GM20431 (cell line): ENCODE results near the gene AFG3L2.

Source experiments
- in situ Hi-C: fragments of 300-500 bp; cut with MseI, MboI; formaldehyde crosslinking; loops from one replicate; pipeline ENCODE4 v1.15.0; 2020; ENCODE audit warnings: low sequenced_read_pairs; ENCODE audit not compliant: unreplicated experiment

Gene AFG3L2

DNA sequence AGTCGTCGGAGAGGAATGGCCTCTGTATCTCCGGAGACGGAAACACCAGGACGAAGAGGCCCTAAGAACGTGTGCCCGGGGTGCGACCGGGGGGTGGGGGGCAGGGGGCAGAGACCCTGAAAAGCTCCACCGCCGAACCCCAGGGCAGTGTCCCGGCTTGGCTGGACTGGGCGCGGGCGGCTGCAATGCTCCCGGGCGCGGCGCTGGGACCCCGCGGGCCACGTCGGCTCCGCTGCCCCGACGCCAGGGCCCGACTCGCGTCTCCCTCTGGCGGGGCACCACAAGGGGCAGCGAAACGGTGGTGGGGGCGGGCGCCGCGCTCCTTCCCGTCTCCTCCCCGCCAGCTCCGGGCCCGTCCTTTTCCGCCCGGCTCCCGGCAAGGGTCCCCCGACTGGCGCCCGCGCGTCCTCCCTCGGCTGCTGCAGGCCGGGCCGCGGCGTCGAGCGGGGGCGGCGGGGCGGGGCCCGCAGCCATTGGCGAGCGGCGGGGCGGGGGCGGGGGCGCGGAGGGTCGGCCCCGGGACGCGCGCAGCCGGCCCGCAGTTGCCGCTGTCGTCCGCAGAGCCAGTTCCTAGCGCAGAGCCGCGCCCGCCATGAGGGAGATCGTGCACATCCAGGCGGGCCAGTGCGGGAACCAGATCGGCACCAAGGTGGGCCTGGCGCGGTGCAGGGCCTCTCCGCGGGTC, 69.2 kb downstream of the AFG3L2 start, which contains the start of gene TUBB6:
Gene TUBB6 (plus strand): TSS at position 541 of the 685 bp plus-strand sequence. CDS start 52 bp downstream, at position 593.
- in situ Hi-C loops, result no loop called here

DNA sequence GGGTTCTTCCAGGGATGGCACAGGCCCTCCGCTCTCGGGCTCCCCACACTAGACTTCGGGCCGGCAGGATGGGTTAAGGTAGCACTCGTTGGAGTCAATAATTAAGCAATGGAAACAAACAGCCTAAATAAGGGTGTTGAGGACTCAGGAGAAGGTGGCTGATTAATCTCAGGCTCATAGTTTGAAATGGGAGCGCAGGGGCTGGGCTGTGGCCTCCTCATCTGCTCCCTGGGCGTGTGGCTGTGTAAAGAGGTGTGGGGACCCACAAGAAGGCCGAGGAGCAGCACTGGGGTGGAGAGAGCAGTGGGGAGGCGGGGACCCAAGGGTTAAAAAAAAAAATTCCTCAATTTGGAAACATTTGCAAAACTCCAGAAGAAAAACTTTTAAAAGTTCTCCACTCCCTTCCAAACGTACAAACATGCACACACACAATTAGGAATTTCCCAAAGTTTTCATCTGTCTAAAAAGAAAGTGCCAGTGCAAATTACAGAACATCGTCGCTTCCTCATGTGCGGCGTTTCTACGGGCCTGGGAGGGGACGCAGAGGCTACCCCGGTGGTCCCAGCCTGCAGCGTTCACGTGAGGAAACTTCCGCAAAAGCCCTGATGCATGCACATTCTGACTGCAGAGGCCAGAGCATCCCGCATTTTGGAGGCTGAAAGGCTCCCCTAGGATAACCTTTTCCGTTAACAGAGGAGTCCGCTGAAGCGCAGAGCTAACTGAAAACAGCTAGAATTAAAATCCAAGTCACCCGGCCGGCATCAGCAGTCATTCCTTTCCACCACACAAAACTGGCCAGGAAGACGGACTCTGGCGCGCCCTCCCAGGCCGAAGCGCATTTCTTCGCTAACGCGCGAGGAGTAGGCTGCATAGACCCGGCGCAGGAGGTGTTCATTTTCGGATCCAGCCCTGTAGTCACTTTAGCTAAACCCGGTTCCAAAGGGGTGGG, 70.0 kb downstream of the AFG3L2 start:
- in situ Hi-C loops, result no loop called here

- in situ Hi-C loops, result no loop called here
Observed at GRCh38 chr18:12305930-12306629, 70.9 kb downstream of the AFG3L2 start.

DNA sequence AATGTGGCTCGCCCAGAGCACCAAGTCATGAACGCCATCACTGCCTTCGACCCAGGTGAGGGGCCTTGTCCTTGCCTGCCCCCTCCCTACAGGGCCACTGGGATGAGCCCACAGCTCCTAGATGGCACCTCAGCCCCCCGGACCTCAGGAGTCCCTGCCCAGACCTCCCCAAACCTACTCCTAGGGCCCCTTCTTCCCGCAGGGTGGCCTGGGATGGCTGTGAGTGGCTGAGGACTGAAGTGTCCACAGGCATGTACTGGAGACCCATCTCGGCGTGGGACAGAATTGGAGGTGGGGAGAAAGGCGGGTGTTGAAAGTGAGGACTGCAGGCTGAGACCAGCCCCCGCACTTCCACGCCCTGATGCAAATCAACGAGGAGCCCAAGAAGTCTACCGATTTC, 71.8 kb downstream of the AFG3L2 start:
- in situ Hi-C loops, result no loop called here

- in situ Hi-C loops, result no loop called here
Observed at GRCh38 chr18:12304351-12305210, 72.4 kb downstream of the AFG3L2 start.

DNA sequence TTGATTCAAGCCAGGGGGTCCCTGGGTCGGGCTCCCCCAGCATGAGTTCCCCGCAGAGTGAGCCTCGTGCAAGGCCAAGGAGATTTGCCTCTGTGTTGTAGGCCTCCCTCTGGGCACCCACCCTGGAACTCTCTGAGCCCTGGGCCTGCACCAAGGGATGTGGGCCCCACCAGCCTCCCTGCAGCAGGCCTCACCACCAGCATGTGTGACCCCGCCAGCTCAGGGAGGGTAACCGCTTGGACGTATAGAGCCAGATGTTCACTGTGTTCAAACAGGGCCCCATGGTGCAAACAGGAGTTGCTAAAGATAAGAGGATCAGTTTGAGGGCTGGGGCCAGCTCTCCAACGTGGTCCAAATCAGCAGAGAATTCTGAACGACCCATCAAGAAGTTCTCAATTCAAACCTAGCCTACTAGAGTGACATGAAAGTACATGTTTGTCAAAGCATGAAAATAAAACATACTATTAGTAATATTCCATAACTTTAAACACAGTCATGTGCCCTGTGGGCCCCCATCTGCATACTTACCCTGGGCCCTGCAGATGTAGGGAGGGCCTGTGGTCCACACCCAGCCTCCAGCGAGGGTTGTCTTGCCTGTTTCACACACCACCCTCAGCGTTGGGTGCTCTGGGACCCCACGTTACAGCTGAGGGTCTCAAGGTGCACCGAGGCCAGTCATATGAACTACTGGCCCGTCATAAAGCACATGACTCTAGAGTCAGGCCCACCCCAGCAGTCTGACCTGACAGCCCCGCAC, 74.5 kb downstream of the AFG3L2 start:
- in situ Hi-C loops, result no loop called here

- in situ Hi-C loops, result no loop called here
Observed at GRCh38 chr18:12301263-12302005, 75.6 kb downstream of the AFG3L2 start.

DNA sequence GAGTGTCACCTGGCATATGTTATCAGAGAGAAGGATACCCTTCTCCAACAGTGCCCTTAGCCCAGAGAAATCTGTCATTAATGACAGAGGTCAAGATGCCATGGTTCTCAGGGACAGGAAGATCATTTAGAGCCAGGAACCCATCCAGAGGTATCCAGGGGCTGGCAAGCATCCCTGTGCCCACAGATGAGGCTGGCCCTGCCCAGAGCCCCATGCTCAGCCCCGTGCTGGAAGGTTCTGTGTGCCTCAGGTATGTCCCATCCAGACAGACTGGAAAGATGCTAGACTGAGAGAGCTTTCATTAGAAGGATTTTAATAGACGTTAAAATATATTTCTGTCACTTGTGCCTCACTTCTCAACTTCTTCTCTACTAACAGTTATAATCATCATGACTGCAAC, 77.2 kb downstream of the AFG3L2 start:
- in situ Hi-C loops, result no loop called here

- in situ Hi-C loops, result no loop called here
Observed at GRCh38 chr18:12296457-12296856, 80.6 kb downstream of the AFG3L2 start.

DNA sequence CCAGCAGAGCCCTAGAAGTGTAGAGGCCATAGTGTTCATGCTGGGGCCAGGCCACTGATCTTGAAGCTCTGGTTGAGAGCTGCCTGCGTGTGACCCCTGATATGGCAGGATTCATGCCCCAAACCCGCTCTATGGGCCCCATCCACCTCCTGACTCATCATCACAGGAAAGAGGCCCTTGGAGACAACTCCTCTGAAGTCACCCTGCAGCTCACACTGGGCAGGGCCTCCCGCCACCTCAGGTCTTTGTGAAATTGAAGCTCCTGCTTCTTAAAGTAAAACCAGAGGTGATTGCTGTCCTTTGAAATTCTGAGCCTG, 81.0 kb downstream of the AFG3L2 start:
- in situ Hi-C loops, result no loop called here

DNA sequence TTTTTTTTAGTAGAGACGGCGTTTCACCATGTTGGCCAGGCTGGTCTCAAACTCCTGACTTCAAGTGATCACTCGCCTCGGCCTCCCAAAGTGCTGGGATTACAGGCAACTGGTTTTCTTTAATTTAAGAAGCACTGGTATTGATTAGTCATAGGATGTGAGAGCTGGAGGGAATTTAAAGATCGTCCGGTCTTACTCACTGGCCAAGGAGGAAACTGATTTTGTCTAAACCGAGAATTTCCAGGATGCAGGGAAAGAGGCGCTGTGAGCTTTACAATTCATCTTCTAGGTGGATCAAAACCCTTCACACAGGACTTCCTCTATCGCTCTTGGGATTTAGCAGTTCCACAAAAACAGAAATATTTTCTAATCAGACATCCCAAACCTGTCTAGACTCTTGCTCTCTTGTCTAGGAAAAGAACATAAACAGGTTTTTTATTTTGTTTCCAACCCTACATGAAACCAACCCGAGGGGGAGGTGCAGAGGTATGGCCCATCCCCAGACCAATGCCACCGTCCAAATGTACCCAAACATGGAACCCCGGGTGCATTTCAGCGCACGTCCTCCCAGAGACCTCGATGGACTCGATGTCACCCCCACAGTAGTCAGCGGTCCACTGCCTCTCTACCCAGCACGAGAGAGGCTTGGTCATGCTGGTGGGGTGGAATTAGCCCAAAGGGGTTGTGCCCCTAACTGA, 81.5 kb downstream of the AFG3L2 start:
- in situ Hi-C loops, result no loop called here

- in situ Hi-C loops, result no loop called here
Observed at GRCh38 chr18:12293831-12294230, 83.2 kb downstream of the AFG3L2 start.

GRCh38 chr18:12291690-12292089, 85.3 kb downstream of the AFG3L2 start:
- in situ Hi-C loops, result no loop called here

- in situ Hi-C loops, result no loop called here
Observed at GRCh38 chr18:12291161-12291560, 85.9 kb downstream of the AFG3L2 start.

GRCh38 chr18:12290086-12290485, 86.9 kb downstream of the AFG3L2 start:
- in situ Hi-C loops, result no loop called here

DNA sequence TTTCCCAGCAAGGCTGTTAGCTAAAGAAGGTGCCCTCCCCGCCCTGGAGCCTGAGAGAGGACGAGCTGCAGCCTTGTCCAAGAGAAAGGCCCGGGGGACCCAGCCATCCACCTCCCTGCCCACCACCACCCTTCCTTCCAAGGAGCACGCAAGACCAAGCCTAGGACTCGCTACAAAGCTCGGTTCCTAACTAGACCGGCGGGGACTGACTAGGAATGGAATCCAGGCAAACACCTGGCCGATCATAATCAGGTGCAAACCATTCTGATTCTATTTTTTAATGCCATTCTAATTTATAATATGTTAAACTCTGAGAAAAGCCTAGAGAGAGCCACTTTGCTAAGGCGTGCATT, 88.6 kb downstream of the AFG3L2 start:
- in situ Hi-C loops, result no loop called here

DNA sequence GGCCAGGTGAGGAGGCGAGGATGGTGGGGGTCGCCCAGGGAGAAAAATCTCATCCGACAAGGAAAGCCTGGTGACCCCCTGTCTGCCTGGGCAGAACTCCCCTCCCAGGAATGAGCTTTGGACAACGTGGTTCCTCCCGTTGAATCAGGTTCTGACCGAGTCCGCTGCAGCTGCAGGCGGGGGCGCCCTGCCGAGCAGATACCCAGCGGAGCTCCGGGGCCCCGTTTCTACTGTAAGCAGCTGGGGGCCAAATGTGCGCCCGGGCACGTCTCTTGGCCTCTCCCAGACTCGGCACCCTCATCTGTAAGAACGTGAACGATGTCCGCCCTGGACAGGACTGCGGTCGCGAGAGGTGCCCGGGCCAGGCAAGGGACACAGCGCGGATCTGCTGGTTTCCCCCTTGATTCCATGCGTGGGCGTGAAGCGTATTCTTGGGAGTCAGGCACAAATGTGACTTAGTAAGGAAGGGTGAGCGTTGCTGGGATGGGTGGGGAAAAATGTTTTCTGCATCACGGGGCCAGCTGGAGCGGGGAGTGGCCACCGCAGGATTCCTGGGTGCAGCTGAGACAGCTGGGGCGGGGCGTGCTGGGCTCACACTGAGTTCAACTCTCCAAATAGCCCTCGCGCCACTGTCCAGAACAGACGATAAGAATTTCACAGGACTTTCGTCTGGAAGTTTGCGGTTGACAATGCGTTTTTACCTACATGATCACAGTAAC, 89.2 kb downstream of the AFG3L2 start:
- in situ Hi-C loops, result no loop called here
